ENCODE measurements around the gene FBXL13.

DNA sequence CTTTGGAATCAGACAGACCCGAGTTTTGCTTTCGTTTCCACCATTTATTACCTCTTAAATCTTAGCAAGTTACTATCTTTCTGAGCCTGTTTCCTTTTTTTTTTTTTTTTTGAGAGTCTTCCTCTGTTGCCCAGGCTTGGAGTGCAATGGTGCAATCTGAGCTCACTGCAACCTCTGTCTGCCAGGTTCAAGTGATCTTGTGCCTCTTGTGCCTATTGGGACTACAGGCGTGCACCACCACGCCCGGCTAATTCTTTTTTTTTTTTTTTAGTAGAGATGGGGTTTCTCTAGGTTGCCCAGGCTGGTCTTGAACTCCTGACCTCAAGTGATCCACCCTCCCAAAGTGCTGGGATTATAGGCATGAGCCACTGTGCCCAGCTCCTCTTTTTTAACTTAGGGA is 241.3 kb downstream of the FBXL13 start:
- no peak for TF ChIP-seq POLR2AphosphoS5 (IDR thresholded peaks at IDR 0.05; ENCODE audit: insufficient read depth in 1 of 2, low read depth in 1 of 2)
- TF ChIP-seq, protein P1, sequence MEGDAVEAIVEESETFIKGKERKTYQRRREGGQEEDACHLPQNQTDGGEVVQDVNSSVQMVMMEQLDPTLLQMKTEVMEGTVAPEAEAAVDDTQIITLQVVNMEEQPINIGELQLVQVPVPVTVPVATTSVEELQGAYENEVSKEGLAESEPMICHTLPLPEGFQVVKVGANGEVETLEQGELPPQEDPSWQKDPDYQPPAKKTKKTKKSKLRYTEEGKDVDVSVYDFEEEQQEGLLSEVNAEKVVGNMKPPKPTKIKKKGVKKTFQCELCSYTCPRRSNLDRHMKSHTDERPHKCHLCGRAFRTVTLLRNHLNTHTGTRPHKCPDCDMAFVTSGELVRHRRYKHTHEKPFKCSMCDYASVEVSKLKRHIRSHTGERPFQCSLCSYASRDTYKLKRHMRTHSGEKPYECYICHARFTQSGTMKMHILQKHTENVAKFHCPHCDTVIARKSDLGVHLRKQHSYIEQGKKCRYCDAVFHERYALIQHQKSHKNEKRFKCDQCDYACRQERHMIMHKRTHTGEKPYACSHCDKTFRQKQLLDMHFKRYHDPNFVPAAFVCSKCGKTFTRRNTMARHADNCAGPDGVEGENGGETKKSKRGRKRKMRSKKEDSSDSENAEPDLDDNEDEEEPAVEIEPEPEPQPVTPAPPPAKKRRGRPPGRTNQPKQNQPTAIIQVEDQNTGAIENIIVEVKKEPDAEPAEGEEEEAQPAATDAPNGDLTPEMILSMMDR (IDR thresholded peaks at IDR 0.05), result no peak

All from vagina (tissue), 2 donors.